AG04449 (cell line): ENCODE data around the gene KIF14.
A peak's percentile ranks its signal among the peaks of the same experiment; 100 is the strongest.
"Not testable (repeated sequence)": the region's sequence is repeated elsewhere in the genome, so short reads cannot be mapped to it uniquely, and the experiment has no call there.

Source experiments
- CTCF ChIA-PET: fragments of 350-600 bp; formaldehyde crosslinking; extraction: SDS; loops from one replicate; lab custom pipeline; 2021; ENCODE audit warnings: antibody characterized with exemption; lab: Yijun Ruan, JAX
- POLR2A ChIA-PET: fragments of 400-600, 350-600 bp; formaldehyde crosslinking; extraction: SDS; loops from one replicate; lab custom pipeline; 2020; ENCODE audit warnings: antibody characterized with exemption, inconsistent platforms; lab: Yijun Ruan, JAX
- DNase-seq: peaks from one replicate; pipeline ENCODE4 v3.0.0-alpha.2; 2010; ENCODE audit warnings: low read depth, low spot score
- H3K4me3 ChIP-seq: 2 replicates; pipeline ENCODE4 v1.5.1; 2011; ENCODE audit warnings: low read depth, mild to moderate bottlenecking, control low read depth, low read length
- TF ChIP-seq, protein P1 (sequence below): IDR thresholded peaks from one replicate; pipeline ENCODE4 v1.5.1; 2011; ENCODE audit warnings: mild to moderate bottlenecking, moderate library complexity, low read length, control low read depth, inconsistent platforms; ENCODE audit not compliant: insufficient read depth; ENCODE audit errors: missing control alignments

Gene KIF14

DNA sequence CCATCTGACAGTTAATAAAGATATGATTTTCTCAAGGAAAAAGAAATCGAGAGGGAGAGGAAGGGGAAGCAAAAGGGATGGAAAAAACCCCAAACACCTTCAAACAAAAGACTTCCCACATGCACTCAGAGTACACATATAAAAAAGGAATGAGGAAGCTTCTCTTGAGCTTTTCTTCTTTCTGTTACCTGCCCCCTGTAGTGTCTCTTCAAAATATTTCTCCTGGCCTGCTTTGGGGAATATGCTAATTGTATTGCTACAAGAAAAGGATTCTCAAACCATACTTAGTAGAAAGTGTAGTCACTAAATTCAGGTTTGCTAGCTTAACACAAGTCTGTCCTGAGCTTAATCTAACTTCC is 58.7 kb downstream of the KIF14 start:
- no peak overlapping the region for H3K4me3 ChIP-seq
- TF ChIP-seq, protein P1, sequence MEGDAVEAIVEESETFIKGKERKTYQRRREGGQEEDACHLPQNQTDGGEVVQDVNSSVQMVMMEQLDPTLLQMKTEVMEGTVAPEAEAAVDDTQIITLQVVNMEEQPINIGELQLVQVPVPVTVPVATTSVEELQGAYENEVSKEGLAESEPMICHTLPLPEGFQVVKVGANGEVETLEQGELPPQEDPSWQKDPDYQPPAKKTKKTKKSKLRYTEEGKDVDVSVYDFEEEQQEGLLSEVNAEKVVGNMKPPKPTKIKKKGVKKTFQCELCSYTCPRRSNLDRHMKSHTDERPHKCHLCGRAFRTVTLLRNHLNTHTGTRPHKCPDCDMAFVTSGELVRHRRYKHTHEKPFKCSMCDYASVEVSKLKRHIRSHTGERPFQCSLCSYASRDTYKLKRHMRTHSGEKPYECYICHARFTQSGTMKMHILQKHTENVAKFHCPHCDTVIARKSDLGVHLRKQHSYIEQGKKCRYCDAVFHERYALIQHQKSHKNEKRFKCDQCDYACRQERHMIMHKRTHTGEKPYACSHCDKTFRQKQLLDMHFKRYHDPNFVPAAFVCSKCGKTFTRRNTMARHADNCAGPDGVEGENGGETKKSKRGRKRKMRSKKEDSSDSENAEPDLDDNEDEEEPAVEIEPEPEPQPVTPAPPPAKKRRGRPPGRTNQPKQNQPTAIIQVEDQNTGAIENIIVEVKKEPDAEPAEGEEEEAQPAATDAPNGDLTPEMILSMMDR, result no peak
- no peak for DNase-seq
- POLR2A ChIA-PET, result no interaction called here
- CTCF ChIA-PET, result interaction anchor here (0.5 to 9.0 kb wide), 8 partner anchors 10 to 552 kb away, joined by 3 to 60 read pairs (median 3); no protein-coding TSS in a partner anchor

DNA sequence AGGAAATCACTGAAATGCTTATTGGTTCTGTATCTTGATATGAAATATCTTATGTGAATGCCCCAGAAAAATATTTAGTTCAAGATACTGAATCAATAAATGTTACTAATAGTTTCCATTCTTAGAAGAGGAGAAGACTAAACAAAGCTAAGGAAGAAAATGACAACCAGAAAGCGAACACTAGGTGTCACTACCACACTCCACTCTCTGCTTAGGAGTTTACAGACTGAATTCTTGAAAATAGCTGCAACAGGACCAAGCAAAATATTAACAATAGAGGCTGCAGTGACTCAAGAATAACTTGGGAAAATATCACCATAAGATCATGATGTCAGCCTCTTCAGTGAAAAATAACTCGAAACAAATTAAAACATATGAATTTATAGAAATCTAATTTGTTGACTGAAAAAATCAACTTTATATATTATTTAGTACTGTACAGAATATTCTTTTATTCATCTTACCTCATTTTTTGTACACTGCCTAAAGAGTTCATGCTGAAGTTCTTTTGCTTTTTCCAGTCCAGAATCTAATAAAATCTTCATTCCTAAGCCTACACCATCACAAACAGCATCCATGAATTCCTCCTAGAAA is 61.6 kb downstream of the KIF14 start:
- ChIA-PET POLR2A (no interaction called here), CTCF (interaction anchor here (0.6 to 9.0 kb wide), 44 partner anchors 8 to 560 kb away, joined by 3 to 60 read pairs (median 4); no protein-coding TSS in a partner anchor)

DNA sequence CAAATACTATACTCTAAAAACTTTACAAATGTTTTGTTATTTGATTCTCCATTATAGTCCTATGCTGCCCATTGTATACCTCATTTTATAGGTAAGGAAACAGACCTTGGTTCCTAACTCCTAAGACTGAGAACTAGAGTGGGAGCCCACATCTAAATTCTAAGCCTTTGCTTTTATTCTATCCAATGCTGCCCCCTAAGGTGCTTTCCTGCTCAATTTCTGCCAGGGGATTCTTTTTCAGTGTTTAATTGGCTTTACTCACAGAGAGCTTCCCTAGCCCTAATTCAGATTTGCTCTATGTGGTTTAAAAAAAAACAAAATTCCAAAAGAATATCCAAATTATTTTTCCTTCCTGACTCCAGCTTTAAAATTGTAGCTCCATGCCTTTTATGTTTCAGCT is 64.5 kb downstream of the KIF14 start:
- TF ChIP-seq, protein P1, result no peak
- ChIA-PET CTCF (interaction anchor here (0.9 to 9.0 kb wide), 11 partner anchors 12 to 878 kb away, joined by 3 to 60 read pairs (median 4); no protein-coding TSS in a partner anchor), POLR2A (no interaction called here)
- DNase-seq, result no peak
- no peak overlapping the region for H3K4me3 ChIP-seq

More for the DNA sequence above, 61.6 kb downstream of the KIF14 start:
- DNase-seq, result peak; percentile 21
- TF ChIP-seq, protein P1, result peak; percentile 62
- no peak overlapping the region for H3K4me3 ChIP-seq

DNA sequence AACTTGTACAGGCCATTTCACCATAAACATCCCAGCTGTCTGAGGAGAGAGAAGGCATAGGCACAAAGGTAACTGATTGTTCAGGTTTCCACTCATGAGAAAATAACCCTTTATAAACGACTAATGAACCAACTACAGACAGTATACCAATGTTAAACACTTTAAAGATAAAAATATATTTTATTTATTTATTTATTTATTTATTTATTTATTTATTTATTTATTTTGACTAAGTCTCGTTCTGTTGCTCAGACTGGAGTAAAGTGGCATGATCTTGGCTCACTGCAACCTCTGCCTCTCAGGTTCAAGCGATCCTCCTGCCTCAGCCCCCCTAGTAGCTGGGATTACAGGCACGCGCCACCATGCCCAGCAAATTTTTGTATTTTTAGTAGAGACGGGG is 67.8 kb downstream of the KIF14 start:
- POLR2A ChIA-PET, H3K4me3 ChIP-seq, DNase-seq: not testable (repeated sequence)
- CTCF ChIA-PET, result interaction anchor here (1.7 kb wide), 1 partner anchor 9 kb away, joined by 6 read pairs; no protein-coding TSS in a partner anchor

DNA sequence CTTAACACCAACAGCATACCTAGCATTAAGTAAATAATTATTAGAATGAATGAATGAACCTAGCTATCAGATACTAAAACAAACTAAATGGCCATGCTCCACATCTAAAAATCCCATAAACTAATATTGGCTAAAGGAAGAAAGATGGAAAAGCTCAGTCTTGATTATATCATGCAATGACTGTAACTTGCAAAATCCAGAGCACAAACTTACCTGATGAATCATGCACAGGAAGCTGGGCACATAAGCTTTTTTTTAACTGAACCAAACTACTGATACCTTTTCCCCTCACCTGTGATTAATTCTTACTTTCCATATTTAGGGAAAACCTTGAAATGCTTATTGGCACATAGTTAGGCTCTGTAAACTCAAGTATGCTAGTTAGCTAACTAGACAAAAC is 70.2 kb downstream of the KIF14 start:
- POLR2A ChIA-PET, result interaction anchor here (0.7 kb wide), 1 partner anchor 59 kb away, joined by 3 read pairs; no protein-coding TSS in a partner anchor

DNA sequence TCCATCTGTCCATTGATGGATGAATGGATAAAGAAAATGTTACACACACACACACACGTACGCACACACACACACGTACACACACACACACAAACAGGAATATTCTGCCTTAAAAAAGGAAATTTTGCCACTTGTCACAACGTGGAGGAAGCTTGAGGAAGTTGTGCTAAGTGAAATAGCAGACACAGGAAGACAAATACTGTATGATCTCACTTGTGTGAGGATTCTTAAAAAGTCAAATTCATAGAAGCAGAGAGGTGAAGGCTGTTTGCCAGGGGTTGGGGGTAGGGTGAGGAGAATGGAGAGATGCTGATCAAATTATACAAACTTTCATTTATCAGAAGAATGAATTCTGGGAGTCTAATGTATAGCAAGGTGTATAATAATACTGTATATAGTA is 73.2 kb downstream of the KIF14 start:
- no peak overlapping the region for H3K4me3 ChIP-seq
- DNase-seq, result no peak
- TF ChIP-seq, protein P1, result no peak
- CTCF ChIA-PET, result interaction anchor here (1.4 kb wide), 1 partner anchor 11 kb away, joined by 4 read pairs; no protein-coding TSS in a partner anchor
- POLR2A ChIA-PET, result no interaction called here

More for the DNA sequence above, 70.2 kb downstream of the KIF14 start:
- DNase-seq, result no peak
- no peak overlapping the region for H3K4me3 ChIP-seq
- TF ChIP-seq, protein P1, result no peak
- CTCF ChIA-PET, result interaction anchor here (1.1 to 1.5 kb wide), 3 partner anchors 8 to 12 kb away, joined by 3 to 8 read pairs (median 5); no protein-coding TSS in a partner anchor
